H9 (cell line): ENCODE measurements around the gene RASSF3. TPM values are rescaled to one million over a fixed set of nuclear protein-coding genes. Genes with fewer than 3 reads are reported as not detected.

Experiments used
- DNase-seq: peaks from one replicate; pipeline ENCODE4 v3.0.0-alpha.2; 2017
- H2AFZ ChIP-seq: one replicate; pipeline ENCODE4 v1.6.1; 2013; ENCODE audit warnings: mild to moderate bottlenecking, low read length, control low read depth, moderate library complexity
- H2AK5ac ChIP-seq: 2 replicates; pipeline ENCODE4 v1.6.1; 2013; ENCODE audit warnings: low read length, control low read depth, mixed read lengths; ENCODE audit not compliant: insufficient read length
- H2BK120ac ChIP-seq: one replicate; pipeline ENCODE4 v1.6.1; 2013; ENCODE audit warnings: low read depth, mild to moderate bottlenecking, low read length, control low read depth, inconsistent platforms; ENCODE audit not compliant: poor library complexity, severe bottlenecking
- H2BK12ac ChIP-seq: 2 replicates; pipeline ENCODE4 v1.6.1; 2013; ENCODE audit warnings: low read length, control low read depth, mixed read lengths, low read depth; ENCODE audit not compliant: insufficient read length
- H2BK15ac ChIP-seq: 2 replicates; pipeline ENCODE4 v1.6.1; 2013; ENCODE audit warnings: low read depth, low read length, control low read depth
- H2BK20ac ChIP-seq: one replicate; pipeline ENCODE4 v1.6.1; 2013; ENCODE audit warnings: low read depth, mild to moderate bottlenecking, low read length, control low read depth, inconsistent platforms; ENCODE audit not compliant: poor library complexity, severe bottlenecking
- H2BK5ac ChIP-seq: 2 replicates; pipeline ENCODE4 v1.6.1; 2013; ENCODE audit warnings: low read length, control low read depth, mixed read lengths; ENCODE audit not compliant: insufficient read length
- H3K14ac ChIP-seq: 2 replicates; pipeline ENCODE4 v1.6.1; 2013; ENCODE audit warnings: low read length, control low read depth; ENCODE audit not compliant: insufficient read depth
- H3K18ac ChIP-seq: 2 replicates; pipeline ENCODE4 v1.6.1; 2013; ENCODE audit warnings: low read depth, mild to moderate bottlenecking, mixed read lengths, low read length, control low read depth; ENCODE audit not compliant: insufficient read length
- H3K23ac ChIP-seq: 2 replicates; pipeline ENCODE4 v1.6.1; 2013; ENCODE audit warnings: low read length, control low read depth, mixed read lengths, low read depth; ENCODE audit not compliant: insufficient read length
- H3K23me2 ChIP-seq: 2 replicates; pipeline ENCODE4 v1.6.1; 2013; ENCODE audit warnings: low read depth, mild to moderate bottlenecking, mixed read lengths, low read length, control low read depth; ENCODE audit not compliant: insufficient read length, poor library complexity, severe bottlenecking
- H3K27ac ChIP-seq: 2 replicates; pipeline ENCODE4 v1.5.1; 2013; ENCODE audit warnings: low read length, control low read depth, mixed read lengths, low read depth; ENCODE audit not compliant: insufficient read length
- H3K27me3 ChIP-seq: 2 replicates; pipeline ENCODE4 v1.6.1; 2013; ENCODE audit warnings: low read length, control low read depth, inconsistent platforms; ENCODE audit not compliant: insufficient read depth
- H3K4ac ChIP-seq: 2 replicates; pipeline ENCODE4 v1.6.1; 2013; ENCODE audit warnings: low read depth, mild to moderate bottlenecking, control low read depth, inconsistent platforms, low read length, moderate library complexity
- H3K4me1 ChIP-seq: 2 replicates; pipeline ENCODE4 v1.6.1; 2013; ENCODE audit warnings: low read length, control low read depth, inconsistent platforms; ENCODE audit not compliant: insufficient read depth
- H3K4me2 ChIP-seq: 2 replicates; pipeline ENCODE4 v1.6.1; 2013; ENCODE audit warnings: low read length, control low read depth, mixed read lengths; ENCODE audit not compliant: insufficient read length, insufficient read depth
- H3K56ac ChIP-seq: 2 replicates; pipeline ENCODE4 v1.6.1; 2013; ENCODE audit warnings: low read depth, mild to moderate bottlenecking, mixed read lengths, low read length, control low read depth; ENCODE audit not compliant: insufficient read length
- H3K79me1 ChIP-seq: 2 replicates; pipeline ENCODE4 v1.6.1; 2013; ENCODE audit warnings: low read depth, mild to moderate bottlenecking, moderate library complexity, low read length, control low read depth, inconsistent platforms; ENCODE audit not compliant: insufficient read depth, poor library complexity, severe bottlenecking
- H3K79me2 ChIP-seq: 2 replicates; pipeline ENCODE4 v1.6.1; 2013; ENCODE audit warnings: low read length, control low read depth, inconsistent platforms; ENCODE audit not compliant: insufficient read depth
- H3K9ac ChIP-seq: 2 replicates; pipeline ENCODE4 v1.6.1; 2013; ENCODE audit warnings: low read length, control low read depth, mixed read lengths; ENCODE audit not compliant: insufficient read length; ENCODE audit errors: extremely low read depth
- H3K9me3 ChIP-seq: one replicate; pipeline ENCODE4 v1.6.1; 2013; ENCODE audit warnings: low read depth, low read length, inconsistent platforms; ENCODE audit not compliant: control insufficient read depth
- H3T11ph ChIP-seq: one replicate; pipeline ENCODE4 v1.6.1; 2013; ENCODE audit warnings: mild to moderate bottlenecking, low read length, control low read depth, inconsistent platforms
- H4K20me1 ChIP-seq: one replicate; pipeline ENCODE4 v1.6.1; 2013; ENCODE audit not compliant: control insufficient read depth, insufficient read length, insufficient read depth
- H4K5ac ChIP-seq: 2 replicates; pipeline ENCODE4 v1.6.1; 2013; ENCODE audit warnings: low read depth, mild to moderate bottlenecking, mixed read lengths, low read length, control low read depth; ENCODE audit not compliant: insufficient read length
- H4K8ac ChIP-seq: replicated peaks from 2 replicates; pipeline ENCODE4 v1.6.1; 2013; ENCODE audit warnings: low read length, control low read depth, mixed read lengths, low read depth; ENCODE audit not compliant: insufficient read length
- H4K91ac ChIP-seq: 2 replicates; pipeline ENCODE4 v1.6.1; 2013; ENCODE audit warnings: low read depth, mild to moderate bottlenecking, moderate library complexity, mixed read lengths, low read length, control low read depth; ENCODE audit not compliant: insufficient read length
- H3K27ac Mint-ChIP-seq, 3 experiments: 2 replicates in 2 of 3; 3 replicates in 1 of 3; pipeline ENCODE4 v1.8.0; 2020 to 2021; ENCODE audit warnings: mixed read lengths in 3 of 3, mild to moderate bottlenecking in 1 of 3, moderate library complexity in 1 of 3
- H3K27me3 Mint-ChIP-seq: 2 replicates; pipeline ENCODE4 v1.8.0; 2021; ENCODE audit warnings: low read depth, mild to moderate bottlenecking, moderate library complexity, mixed read lengths
- H3K36me3 Mint-ChIP-seq, 3 experiments: 2 replicates in 2 of 3; 3 replicates in 1 of 3; pipeline ENCODE4 v1.8.0; 2020 to 2021; ENCODE audit warnings: low read depth in 3 of 3, mixed read lengths in 3 of 3; ENCODE audit not compliant: insufficient read depth in 1 of 3
- H3K4me1 Mint-ChIP-seq, 2 experiments: 2 replicates each; pipeline ENCODE4 v1.8.0; 2020; ENCODE audit warnings: mixed read lengths in 2 of 2
- H3K4me3 Mint-ChIP-seq, 2 experiments: 2 replicates in 1 of 2; 3 replicates in 1 of 2; pipeline ENCODE4 v1.8.0; 2020 to 2021; ENCODE audit warnings: mild to moderate bottlenecking in 2 of 2, mixed read lengths in 2 of 2, moderate library complexity in 1 of 2
- H3K9me3 Mint-ChIP-seq, 2 experiments: 2 replicates in 1 of 2; 3 replicates in 1 of 2; pipeline ENCODE4 v1.8.0; 2020; ENCODE audit warnings: mild to moderate bottlenecking in 2 of 2, mixed read lengths in 2 of 2, moderate library complexity in 1 of 2
- WGBS: extraction: QIAGEN DNeasy Blood & Tissue Kit; methylation state at CpG from one replicate; pipeline ENCODE4 v1.1.7; 2013; ENCODE audit warnings: missing lambda C conversion rate, low lambda C conversion rate, mixed read lengths; ENCODE audit not compliant: insufficient read length; ENCODE audit errors: extremely low coverage; 5-methylcytosine and 5-hydroxymethylcytosine counted together
- total RNA-seq: library from RNA; stranded (reverse); gene quantifications from 2 replicates; pipeline ENCODE4 v1.2.1, GENCODE V29; 2021
- TF ChIP-seq, protein P1 (sequence below): fragments of 200-600 bp; sonication (generic); conservative IDR thresholded peaks from 3 replicates; pipeline ENCODE4 v1.8.0; 2021; ENCODE audit warnings: antibody characterized with exemption, mild to moderate bottlenecking

Gene RASSF3
- total RNA-seq, 1 experiment from 2014 or later: 45.1 TPM

DNA sequence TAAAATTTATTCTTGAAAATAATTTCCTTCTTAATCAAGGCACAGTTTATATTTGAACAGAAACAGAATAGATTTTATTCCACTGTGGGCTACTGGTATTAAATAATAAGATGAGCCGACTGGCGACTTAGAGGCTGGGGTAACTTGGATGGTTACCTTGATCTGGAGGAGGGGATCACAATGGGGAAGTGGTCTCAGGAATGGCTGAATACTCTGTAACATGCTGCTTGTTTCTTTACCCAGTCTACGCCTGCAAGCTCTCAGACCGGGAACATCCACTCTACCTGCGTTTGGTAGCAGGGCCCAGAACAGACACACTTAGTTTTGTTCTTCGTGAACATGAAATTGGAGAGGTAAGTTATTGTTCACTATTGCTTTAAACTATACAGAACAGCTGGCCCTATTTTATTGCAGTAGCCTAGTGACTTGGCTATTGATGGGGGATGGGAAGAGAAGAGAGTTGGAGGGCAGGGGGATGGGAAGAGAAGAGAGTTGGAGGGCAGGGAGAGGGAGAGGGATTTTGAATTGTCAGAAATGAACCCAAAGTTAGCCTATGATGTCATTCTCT is 81.0 kb downstream of the RASSF3 start:
- Histone ChIP-seq H3K14ac (no peak overlapping the region), H3K79me1 (no peaks in the 10 kb centered on the region), H4K91ac (no peak overlapping the region), H3K27me3 (no peaks in the 10 kb centered on the region), H3K4me2 (peak overlapping the region; percentile 64), H4K8ac (no peak overlapping the region), H3K23me2 (no peaks in the 10 kb centered on the region), H4K20me1 (no peaks in the 10 kb centered on the region), H2BK5ac (no peak overlapping the region), H2BK12ac (no peak overlapping the region), H3K23ac (no peak overlapping the region), H4K5ac (no peak overlapping the region), H3T11ph (no peak overlapping the region), H3K4me1 (no peaks in the 10 kb centered on the region; the same call in 1 of the 2 replicates), H3K9me3 (no peaks in the 10 kb centered on the region), H3K79me2 (no peaks in the 10 kb centered on the region), H2BK120ac (no peak overlapping the region), H3K56ac (no peak overlapping the region), H3K4ac (no peak overlapping the region), H2BK20ac (no peak overlapping the region), H3K9ac (no peak overlapping the region), H3K27ac (peak overlapping the region; percentile 71), H2AFZ (no peak overlapping the region), H2AK5ac (no peak overlapping the region), H3K18ac (no peak overlapping the region), H2BK15ac (no peak overlapping the region)
- peak; percentile 50 for DNase-seq
- Mint-ChIP-seq H3K4me3 (peak overlapping the region; percentile 31 to 62), H3K36me3 (peaks cover 0 to 40% (median 35%) of the 10 kb centered on the region in 3 experiments; a peak in 6 of 7 replicates), H3K4me1 (peaks cover 46 to 63% of the 10 kb centered on the region in 2 experiments), H3K9me3 (no peaks in the 10 kb centered on the region), H3K27me3 (no peaks in the 10 kb centered on the region), H3K27ac (peak overlapping the region; percentile 81 to 98 (median 85))
- TF ChIP-seq, protein P1, sequence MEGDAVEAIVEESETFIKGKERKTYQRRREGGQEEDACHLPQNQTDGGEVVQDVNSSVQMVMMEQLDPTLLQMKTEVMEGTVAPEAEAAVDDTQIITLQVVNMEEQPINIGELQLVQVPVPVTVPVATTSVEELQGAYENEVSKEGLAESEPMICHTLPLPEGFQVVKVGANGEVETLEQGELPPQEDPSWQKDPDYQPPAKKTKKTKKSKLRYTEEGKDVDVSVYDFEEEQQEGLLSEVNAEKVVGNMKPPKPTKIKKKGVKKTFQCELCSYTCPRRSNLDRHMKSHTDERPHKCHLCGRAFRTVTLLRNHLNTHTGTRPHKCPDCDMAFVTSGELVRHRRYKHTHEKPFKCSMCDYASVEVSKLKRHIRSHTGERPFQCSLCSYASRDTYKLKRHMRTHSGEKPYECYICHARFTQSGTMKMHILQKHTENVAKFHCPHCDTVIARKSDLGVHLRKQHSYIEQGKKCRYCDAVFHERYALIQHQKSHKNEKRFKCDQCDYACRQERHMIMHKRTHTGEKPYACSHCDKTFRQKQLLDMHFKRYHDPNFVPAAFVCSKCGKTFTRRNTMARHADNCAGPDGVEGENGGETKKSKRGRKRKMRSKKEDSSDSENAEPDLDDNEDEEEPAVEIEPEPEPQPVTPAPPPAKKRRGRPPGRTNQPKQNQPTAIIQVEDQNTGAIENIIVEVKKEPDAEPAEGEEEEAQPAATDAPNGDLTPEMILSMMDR: no peak
- WGBS: no CpG with 5 or more reads among the region's 6 CpGs
